Measurements from ENCODE around the gene ZXDC.

DNA sequence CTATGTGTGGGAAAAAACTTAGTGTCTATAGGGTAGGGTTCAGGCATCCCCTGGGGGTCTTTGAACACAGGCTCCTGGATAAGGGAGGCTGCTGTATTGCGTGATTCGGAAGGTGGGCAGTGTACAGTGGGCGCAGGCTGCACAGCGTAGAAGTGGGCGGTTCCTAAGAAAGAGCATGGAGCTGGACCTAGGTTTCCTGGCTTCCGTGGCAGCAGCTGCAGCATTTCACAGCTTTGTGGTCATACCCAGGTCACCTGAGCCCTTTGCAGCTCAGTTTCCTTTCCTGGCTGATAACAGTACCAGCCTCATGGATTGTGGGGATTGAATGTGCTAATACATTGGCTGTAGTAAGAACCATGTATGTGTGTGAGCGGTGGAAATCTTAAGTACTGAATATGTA, 58.7 kb downstream of the ZXDC start:
- TF ChIP-seq, protein P1, sequence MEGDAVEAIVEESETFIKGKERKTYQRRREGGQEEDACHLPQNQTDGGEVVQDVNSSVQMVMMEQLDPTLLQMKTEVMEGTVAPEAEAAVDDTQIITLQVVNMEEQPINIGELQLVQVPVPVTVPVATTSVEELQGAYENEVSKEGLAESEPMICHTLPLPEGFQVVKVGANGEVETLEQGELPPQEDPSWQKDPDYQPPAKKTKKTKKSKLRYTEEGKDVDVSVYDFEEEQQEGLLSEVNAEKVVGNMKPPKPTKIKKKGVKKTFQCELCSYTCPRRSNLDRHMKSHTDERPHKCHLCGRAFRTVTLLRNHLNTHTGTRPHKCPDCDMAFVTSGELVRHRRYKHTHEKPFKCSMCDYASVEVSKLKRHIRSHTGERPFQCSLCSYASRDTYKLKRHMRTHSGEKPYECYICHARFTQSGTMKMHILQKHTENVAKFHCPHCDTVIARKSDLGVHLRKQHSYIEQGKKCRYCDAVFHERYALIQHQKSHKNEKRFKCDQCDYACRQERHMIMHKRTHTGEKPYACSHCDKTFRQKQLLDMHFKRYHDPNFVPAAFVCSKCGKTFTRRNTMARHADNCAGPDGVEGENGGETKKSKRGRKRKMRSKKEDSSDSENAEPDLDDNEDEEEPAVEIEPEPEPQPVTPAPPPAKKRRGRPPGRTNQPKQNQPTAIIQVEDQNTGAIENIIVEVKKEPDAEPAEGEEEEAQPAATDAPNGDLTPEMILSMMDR (IDR thresholded peaks at IDR 0.05), result no peak
- TF ChIP-seq EP300 (IDR thresholded peaks at IDR 0.05), result no peak
- TF ChIP-seq POLR2A (IDR thresholded peaks at IDR 0.05), result no peak

Measured in ovary (tissue), 3 donors.